Mucosa of stomach (tissue), 1 donor: ENCODE results near the gene NUP133.

ENCODE experiments used
- H3K27me3 ChIP-seq: one replicate; pipeline ENCODE4 v1.7.0; 2013; ENCODE audit warnings: mild to moderate bottlenecking, low read length; ENCODE audit not compliant: control insufficient read depth, insufficient read depth
- H3K36me3 ChIP-seq: one replicate; pipeline ENCODE4 v1.7.0; 2013; ENCODE audit warnings: low read length; ENCODE audit not compliant: control insufficient read depth, insufficient read depth
- H3K4me1 ChIP-seq: one replicate; pipeline ENCODE4 v1.7.0; 2013; ENCODE audit warnings: mild to moderate bottlenecking, low read length; ENCODE audit not compliant: control insufficient read depth, insufficient read depth
- H3K4me3 ChIP-seq: one replicate; pipeline ENCODE4 v1.7.0; 2013; ENCODE audit warnings: low read length
- H3K9ac ChIP-seq: one replicate; pipeline ENCODE4 v1.7.0; 2013; ENCODE audit warnings: mild to moderate bottlenecking, low read length, moderate library complexity
- H3K9me3 ChIP-seq: one replicate; pipeline ENCODE4 v1.7.0; 2013; ENCODE audit warnings: mild to moderate bottlenecking, low read length, moderate library complexity; ENCODE audit not compliant: control insufficient read depth
- donor health status: Pancreatic carcinoma.

NUP133 gene

DNA sequence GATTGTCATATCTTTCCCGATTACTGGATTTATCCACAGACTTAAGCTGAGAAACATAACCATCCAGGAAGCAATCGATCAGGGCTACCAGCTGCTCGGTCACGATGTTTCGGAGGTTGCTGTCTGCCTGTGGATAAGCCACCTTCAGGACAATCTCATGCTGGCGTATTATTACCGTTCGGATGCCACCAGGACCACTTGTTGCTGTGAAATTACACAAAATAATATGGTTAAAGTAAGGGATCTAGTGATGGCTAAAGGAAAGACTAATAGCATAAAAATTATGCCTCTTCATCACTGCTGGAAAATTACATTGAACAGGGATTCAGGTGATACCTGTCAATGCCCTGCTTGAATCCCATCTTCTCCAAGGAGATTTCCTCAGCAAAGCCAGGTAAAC is 43.5 kb downstream of the NUP133 start:
- Histone ChIP-seq H3K9me3 (no peaks in the 10 kb centered on the region), H3K4me1 (no peaks in the 10 kb centered on the region), H3K27me3 (no peaks in the 10 kb centered on the region), H3K36me3 (peaks cover 5% of the 10 kb centered on the region), H3K9ac (no peak overlapping the region), H3K4me3 (no peak overlapping the region)

DNA sequence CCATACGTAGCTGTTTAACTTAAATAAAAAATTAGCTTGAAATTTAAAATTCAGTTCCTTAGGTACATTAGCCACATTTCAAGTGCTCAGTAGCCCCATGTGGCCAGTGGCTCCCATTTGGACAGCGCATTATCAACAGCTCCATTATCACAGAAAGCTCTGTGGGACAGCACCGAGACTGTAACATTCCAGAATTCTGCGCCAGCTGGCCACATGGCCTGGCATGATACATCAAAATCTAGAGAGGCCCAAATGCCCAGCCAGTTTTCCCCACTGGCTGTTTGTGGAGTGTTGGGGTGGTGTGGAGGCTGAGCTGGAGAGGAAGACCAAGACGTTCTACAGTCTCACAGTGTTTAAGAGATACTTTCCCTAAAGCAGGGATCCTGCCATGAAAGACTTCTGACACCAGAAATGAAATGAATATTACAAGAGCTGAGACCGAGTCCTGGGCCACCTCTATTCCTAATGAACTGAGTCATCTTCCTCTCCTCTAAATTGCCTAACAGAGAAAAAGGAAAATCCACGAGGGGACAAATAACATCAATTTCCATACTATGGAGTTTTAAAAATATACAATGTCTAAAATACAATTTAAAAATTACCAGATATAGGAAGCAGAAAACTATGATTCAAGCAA is 47.0 kb downstream of the NUP133 start:
- Histone ChIP-seq H3K9ac (no peak overlapping the region), H3K9me3 (no peaks in the 10 kb centered on the region), H3K4me1 (no peaks in the 10 kb centered on the region), H3K36me3 (peaks cover 2% of the 10 kb centered on the region), H3K27me3 (no peaks in the 10 kb centered on the region), H3K4me3 (no peak overlapping the region)

DNA sequence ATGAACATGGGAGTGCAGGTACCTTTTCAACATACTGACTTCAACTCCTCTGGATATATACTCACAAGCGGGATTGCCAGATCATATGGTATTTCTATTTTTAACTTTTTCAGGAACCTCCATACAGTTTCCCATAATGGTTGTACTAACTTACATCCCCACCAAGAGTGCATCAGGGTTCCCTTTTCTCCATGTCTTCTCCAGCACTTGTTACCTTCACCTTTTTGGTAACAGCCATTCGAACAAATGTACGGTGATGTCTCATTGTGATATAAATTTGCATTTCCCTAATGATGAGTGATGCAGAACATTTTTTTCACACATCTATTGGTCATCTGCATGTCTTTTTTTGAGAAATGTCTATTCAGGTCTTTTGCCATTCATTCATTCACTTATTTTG is 48.3 kb downstream of the NUP133 start:
- no peaks in the 10 kb centered on the region for H3K36me3 ChIP-seq
- no peaks in the 10 kb centered on the region for H3K9me3 ChIP-seq
- H3K9ac ChIP-seq, result no peak overlapping the region
- H3K4me1 ChIP-seq, result no peaks in the 10 kb centered on the region
- no peaks in the 10 kb centered on the region for H3K27me3 ChIP-seq
- H3K4me3 ChIP-seq, result no peak overlapping the region

DNA sequence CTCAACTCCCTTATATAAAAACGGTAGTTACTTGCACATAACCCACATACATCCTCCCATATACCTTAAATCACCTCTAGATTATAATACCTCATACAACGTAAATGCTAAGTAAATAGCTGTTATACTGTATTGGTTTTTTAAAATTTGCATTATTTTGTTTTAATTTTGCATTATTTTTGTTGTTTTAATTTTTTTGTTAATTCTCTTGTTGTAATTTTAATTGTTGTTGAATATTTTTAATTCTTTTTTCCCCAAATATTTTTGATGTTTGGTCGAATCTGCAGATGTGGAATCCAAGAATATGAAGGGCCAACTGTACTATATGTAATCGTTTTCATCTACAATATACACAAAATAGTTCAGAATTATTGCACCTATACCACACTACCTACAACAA is 50.7 kb downstream of the NUP133 start:
- Histone ChIP-seq H3K4me1 (no peaks in the 10 kb centered on the region), H3K4me3 (no peak overlapping the region), H3K36me3 (no peaks in the 10 kb centered on the region), H3K9me3 (no peaks in the 10 kb centered on the region), H3K9ac (no peak overlapping the region), H3K27me3 (no peaks in the 10 kb centered on the region)

DNA sequence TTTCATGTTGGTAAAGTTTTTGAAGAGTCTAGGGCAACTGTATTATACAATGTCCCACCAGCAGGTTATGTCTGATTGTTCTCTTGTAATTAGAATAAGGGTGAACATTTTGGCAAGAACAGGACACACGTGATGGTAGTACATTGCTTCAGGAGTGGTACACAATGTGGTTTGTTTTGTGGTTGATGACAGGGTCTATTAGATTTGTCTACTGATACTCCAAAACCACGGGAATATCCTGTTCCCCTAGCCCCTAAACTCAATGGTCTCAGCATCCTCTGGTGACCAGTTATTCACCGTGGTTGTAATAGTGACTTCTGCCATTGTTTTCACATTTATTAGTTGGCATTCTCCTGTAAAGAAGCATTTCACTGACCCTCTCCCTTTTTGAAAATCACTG is 52.1 kb downstream of the NUP133 start:
- H3K4me3 ChIP-seq, result no peak overlapping the region
- no peaks in the 10 kb centered on the region for H3K36me3 ChIP-seq
- H3K9ac ChIP-seq, result no peak overlapping the region
- no peaks in the 10 kb centered on the region for H3K27me3 ChIP-seq
- H3K4me1 ChIP-seq, result no peaks in the 10 kb centered on the region
- no peaks in the 10 kb centered on the region for H3K9me3 ChIP-seq

DNA sequence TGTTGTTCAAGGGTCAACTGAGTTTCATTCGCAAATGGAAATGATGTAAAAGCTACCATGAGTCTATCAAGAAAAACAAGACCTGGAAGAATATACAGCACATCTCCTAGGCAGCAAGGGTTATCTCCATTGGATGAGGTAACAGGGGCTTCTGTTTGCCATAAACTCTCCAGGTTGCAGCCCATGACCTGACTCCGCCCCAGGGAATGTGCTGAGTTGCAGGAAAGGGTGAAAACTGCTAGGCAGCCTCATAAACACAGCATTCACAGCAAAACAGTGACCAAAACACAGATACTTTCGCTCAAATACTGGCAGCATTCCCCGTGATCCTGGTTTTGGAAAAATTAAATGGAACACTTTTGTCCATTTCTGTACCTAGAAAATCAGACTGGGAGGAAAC is 54.1 kb downstream of the NUP133 start:
- H3K9me3 ChIP-seq, result no peaks in the 10 kb centered on the region
- H3K36me3 ChIP-seq, result no peaks in the 10 kb centered on the region
- H3K4me1 ChIP-seq, result no peaks in the 10 kb centered on the region
- no peaks in the 10 kb centered on the region for H3K27me3 ChIP-seq
- H3K9ac ChIP-seq, result no peak overlapping the region
- no peak overlapping the region for H3K4me3 ChIP-seq

DNA sequence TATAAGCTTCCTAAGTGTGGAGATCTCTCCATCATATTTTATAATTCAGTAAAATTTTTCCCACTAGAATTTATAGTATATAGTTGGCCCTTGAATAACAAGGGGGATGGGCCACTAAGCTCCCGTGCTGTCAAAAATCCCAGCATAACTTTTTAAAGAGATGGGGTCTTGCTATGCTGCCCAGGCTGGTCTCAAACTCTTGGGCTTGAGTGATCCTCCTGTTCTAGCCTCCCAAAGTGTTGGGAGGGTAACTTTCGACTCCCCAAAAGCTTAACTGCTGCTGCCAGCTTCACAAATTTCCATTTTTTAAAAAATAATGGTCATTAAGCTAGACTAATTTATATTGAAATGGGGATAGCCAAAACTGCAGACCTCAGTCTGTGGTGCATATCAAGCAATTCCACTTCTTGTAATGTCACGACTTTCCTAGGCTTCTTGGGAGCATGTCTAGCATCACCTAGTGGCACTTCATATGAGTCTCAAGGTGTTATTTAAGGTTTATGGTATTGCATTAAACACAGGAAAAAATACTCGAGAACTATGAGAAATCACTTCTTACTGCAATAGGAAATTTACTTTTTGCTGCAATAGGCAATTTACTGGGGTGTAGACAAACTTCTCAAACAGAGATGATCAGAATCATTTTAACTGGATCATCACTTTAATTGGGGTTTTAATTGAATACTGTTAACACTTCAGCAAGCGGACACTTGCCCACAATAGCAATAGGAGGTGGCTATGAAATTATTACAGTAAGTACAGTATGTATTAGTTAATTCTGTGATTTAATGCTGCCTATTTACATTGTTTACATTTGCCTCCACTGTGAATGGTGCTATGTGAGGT is 55.0 kb downstream of the NUP133 start:
- Histone ChIP-seq H3K9me3 (no peaks in the 10 kb centered on the region), H3K36me3 (no peaks in the 10 kb centered on the region), H3K4me1 (no peaks in the 10 kb centered on the region), H3K4me3 (no peak overlapping the region), H3K27me3 (no peaks in the 10 kb centered on the region), H3K9ac (no peak overlapping the region)

DNA sequence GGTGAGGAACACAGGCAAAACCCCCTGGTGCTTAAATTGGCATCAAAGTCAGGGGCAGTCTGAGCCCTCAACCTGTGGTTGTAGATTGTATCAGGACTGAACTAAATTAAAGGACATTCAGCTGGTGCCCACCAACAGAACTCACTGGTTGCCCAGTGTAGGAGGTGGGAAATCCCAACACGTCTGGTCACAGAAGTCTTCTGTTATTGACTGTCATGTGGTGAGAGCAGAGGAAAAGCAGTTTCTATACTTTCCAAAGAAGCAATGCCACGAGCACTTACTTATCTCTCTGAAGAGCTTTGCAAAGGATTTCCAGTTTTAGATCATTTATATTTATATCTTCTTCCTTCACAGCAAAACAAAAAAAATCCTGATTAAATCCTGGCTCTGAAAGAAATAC is 59.3 kb downstream of the NUP133 start:
- Histone ChIP-seq H3K27me3 (no peaks in the 10 kb centered on the region), H3K4me1 (no peaks in the 10 kb centered on the region), H3K36me3 (no peaks in the 10 kb centered on the region), H3K9me3 (no peaks in the 10 kb centered on the region), H3K9ac (no peak overlapping the region), H3K4me3 (no peak overlapping the region)

DNA sequence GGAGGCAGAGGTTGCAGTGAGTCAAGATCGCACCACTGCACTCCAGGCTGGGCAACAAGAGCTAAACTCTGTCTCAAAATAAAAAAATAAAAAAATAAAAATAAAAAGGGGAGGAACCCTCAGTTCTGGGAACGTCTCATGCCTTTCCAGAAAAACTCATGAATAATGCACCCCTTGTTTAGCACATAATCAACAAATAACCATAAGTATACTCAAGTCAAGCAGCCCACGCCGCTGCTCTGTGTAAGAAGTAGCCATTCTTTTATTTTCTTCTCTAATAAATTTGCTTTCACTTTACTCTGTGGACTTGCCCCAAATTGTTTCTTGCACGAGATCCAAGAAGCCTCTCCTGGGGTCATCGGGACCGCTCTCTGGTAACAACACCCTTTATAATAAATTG is 59.8 kb downstream of the NUP133 start:
- Histone ChIP-seq H3K9ac (no peak overlapping the region), H3K4me3 (no peak overlapping the region), H3K9me3 (no peaks in the 10 kb centered on the region), H3K27me3 (no peaks in the 10 kb centered on the region), H3K4me1 (no peaks in the 10 kb centered on the region), H3K36me3 (no peaks in the 10 kb centered on the region)

DNA sequence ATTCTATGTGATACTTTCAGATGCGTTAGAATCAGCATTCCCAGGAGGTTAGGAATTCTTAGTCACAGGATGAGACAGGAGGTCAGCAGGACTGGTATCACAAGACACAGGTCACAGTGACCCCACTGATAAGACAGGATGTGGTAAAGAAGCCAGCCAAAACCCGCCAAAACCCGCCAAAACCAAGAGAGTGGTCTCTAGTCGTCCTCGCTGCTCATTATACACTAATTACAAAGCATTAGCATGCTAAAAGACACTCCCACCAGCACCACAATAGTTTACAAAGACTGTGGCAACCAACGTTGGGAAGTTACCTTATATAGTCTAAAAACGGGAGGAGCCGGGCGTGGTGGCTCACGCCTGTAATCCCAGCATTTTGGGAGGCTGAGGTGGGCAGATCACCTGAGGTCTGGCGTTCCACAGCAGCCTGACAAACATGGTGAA is 60.3 kb downstream of the NUP133 start:
- no peaks in the 10 kb centered on the region for H3K9me3 ChIP-seq
- no peak overlapping the region for H3K4me3 ChIP-seq
- no peaks in the 10 kb centered on the region for H3K4me1 ChIP-seq
- H3K9ac ChIP-seq, result no peak overlapping the region
- H3K27me3 ChIP-seq, result no peaks in the 10 kb centered on the region
- H3K36me3 ChIP-seq, result no peaks in the 10 kb centered on the region

DNA sequence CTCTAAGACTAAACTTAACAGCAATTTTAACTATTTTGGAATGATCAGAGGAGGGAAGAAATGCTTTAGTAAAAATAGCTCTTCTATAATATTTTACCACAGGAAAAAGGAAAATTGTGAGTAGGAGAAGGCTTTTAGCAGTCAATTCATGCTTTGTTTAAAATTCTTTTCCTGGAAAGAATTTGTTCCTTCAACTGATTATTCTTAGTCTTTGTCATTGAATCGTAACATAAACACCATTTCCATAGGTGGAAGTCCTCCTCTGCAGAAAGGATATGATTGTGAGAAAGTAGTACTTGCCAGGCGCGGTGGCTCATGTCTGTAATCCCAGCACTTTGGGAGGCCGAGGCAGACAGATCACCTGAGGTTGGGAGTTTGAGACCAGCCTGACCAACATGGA is 62.3 kb downstream of the NUP133 start:
- Histone ChIP-seq H3K4me3 (no peak overlapping the region), H3K4me1 (no peaks in the 10 kb centered on the region), H3K36me3 (no peaks in the 10 kb centered on the region), H3K9ac (no peak overlapping the region), H3K27me3 (no peaks in the 10 kb centered on the region), H3K9me3 (no peaks in the 10 kb centered on the region)

DNA sequence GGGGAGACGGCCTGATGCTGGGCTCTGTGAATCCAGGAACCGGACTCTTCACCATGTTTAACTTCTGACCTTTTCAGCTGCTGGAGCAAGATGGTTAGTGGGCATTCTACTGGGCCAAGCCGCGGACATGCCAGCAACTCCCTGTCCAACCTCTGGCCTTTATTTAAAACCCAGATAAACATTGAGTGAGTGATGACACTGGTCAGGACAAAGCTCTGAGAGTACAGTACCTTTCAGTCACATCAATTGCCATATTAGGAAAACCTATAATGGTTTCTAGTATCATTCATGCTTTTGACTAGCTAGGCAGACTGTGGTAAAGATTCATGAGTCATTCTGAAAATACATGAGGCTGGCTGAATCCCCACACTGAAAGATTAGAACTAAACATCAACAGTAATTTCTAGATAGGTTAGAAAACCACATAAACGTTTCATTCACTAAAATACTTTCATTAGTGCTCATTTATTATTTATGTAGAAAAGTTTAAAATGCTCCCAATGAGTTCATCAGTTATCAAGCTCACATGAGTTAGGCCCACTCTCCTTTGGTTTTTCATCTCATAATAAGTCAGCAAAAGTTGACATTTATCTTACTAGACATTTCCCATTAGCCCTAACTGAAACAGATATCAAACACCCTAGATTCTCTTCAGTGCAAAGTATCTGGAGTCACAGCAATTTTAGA is 67.1 kb downstream of the NUP133 start:
- H3K36me3 ChIP-seq, result no peaks in the 10 kb centered on the region
- no peaks in the 10 kb centered on the region for H3K4me1 ChIP-seq
- no peak overlapping the region for H3K9ac ChIP-seq

More for the DNA sequence above, 67.1 kb downstream of the NUP133 start:
- H3K4me3 ChIP-seq, result no peak overlapping the region
- H3K27me3 ChIP-seq, result no peaks in the 10 kb centered on the region
- no peaks in the 10 kb centered on the region for H3K9me3 ChIP-seq
